Measurements from ENCODE around the gene AP2A2. TPM values are rescaled to one million over a fixed set of nuclear protein-coding genes. Genes with fewer than 3 reads are reported as not detected.

AP2A2 gene
- total RNA-seq, 1 experiment from 2014 or later: 123 TPM

DNA sequence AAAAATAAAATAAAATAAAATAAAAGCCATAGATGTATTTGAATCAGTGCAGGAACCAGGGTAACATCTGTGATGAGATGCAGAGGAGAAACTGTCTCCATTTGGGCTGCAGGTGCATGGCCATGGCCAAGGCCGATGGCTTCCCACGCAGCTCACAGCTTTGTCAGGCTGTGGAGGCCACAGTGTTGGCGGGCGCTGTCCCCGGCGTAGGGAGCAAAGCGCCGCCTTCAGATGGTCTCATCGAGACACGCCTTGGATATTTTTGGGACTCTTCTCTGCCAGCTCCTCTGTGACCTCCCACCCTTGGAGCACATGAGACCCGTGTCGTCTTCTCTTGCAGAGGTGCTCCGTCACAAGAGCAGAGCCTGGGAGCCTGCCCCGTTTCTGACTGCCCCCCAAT lies 72.2 kb downstream of the AP2A2 start:
- peaks cover 5% of the 10 kb centered on the region; the same call in 1 of the 2 replicates for H3K36me3 ChIP-seq (ENCODE audit: control insufficient read depth, insufficient read depth, low read length)
- 0 out of 2 replicates have a peak, but pooled peaks cover 4% of the 10 kb centered on the region for H3K4me1 ChIP-seq (ENCODE audit: control insufficient read depth, insufficient read depth, low read length)
- in situ Hi-C loops (cut with HindIII; ENCODE audit: low pct_unique_long_range_greater_than_20kb, low sequenced_read_pairs) (loop anchor here (5.0 kb wide), 1 partner anchor 91 kb away; no protein-coding TSS in a partner anchor), intact Hi-C loops (cut with micrococcal nuclease; ENCODE audit: unreplicated experiment) (no loop called here)
- ChIA-PET POLR2A (no interaction called here), CTCF (no interaction called here)
- no peaks in the 10 kb centered on the region for H3K9me3 ChIP-seq (ENCODE audit: control insufficient read depth, insufficient read depth, low read depth, low read length)
- ATAC-seq (no peak), DNase-seq (ENCODE audit: low read depth, low spot score) (no peak)
- no peak overlapping the region for H3K27ac ChIP-seq (ENCODE audit: low read length)
- H3K4me3 ChIP-seq (ENCODE audit: low read depth in 2 of 2, low read length in 2 of 2): no peak overlapping the region
- no peaks in the 10 kb centered on the region for H3K27me3 ChIP-seq (ENCODE audit: control insufficient read depth, insufficient read depth, low read length)
- TF ChIP-seq SIN3A (IDR thresholded peaks at IDR 0.05; ENCODE audit: borderline replicate concordance, insufficient read depth, low read depth, low read length): no peak
- no peak for TF ChIP-seq TCF7L2 (IDR thresholded peaks at IDR 0.05; ENCODE audit: low read depth, low read length)
- no peak for TF ChIP-seq POLR2AphosphoS5 (IDR thresholded peaks at IDR 0.05; ENCODE audit: low read depth, low read length)
- TF ChIP-seq, protein P1, sequence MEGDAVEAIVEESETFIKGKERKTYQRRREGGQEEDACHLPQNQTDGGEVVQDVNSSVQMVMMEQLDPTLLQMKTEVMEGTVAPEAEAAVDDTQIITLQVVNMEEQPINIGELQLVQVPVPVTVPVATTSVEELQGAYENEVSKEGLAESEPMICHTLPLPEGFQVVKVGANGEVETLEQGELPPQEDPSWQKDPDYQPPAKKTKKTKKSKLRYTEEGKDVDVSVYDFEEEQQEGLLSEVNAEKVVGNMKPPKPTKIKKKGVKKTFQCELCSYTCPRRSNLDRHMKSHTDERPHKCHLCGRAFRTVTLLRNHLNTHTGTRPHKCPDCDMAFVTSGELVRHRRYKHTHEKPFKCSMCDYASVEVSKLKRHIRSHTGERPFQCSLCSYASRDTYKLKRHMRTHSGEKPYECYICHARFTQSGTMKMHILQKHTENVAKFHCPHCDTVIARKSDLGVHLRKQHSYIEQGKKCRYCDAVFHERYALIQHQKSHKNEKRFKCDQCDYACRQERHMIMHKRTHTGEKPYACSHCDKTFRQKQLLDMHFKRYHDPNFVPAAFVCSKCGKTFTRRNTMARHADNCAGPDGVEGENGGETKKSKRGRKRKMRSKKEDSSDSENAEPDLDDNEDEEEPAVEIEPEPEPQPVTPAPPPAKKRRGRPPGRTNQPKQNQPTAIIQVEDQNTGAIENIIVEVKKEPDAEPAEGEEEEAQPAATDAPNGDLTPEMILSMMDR (IDR thresholded peaks at IDR 0.05): no peak
- no TSS peak for BruUV-seq (replicated peaks)

DNA sequence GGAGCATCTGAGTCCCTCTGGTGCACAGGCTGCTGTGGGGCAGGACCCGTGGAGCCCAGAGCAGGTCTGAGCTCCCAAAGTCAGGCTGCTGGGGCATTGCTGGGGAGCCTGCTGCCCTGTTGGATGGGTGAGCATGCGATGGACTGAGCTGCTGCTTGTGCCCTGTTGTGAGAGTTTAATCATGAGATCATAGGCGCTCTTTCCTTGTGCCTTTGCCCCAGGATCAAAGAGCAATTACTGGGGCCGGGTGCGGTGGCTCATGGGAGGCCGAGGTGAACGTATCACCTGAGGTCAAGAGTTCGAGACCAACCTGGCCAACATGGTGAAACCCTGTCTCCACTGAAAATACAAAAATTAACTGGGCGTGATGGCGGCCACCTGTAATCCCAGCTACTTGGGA lies 73.3 kb downstream of the AP2A2 start:
- in situ Hi-C loops (cut with HindIII; ENCODE audit: low pct_unique_long_range_greater_than_20kb, low sequenced_read_pairs): loop anchor here (5.0 kb wide), 1 partner anchor 92 kb away; no protein-coding TSS in a partner anchor
- H3K9me3 ChIP-seq (ENCODE audit: control insufficient read depth, insufficient read depth, low read depth, low read length): no peaks in the 10 kb centered on the region
- no peak overlapping the region for H3K4me3 ChIP-seq (ENCODE audit: low read depth in 2 of 2, low read length in 2 of 2)
- ChIA-PET CTCF (no interaction called here), POLR2A (interaction anchor here (0.6 kb wide), 1 partner anchor 165 kb away, joined by 3 read pairs; no protein-coding TSS in a partner anchor)
- no TSS peak for BruUV-seq (replicated peaks)
- TF ChIP-seq POLR2AphosphoS5 (IDR thresholded peaks at IDR 0.05; ENCODE audit: low read depth, low read length): no peak
- TF ChIP-seq, protein P1 (IDR thresholded peaks at IDR 0.05): no peak
- TF ChIP-seq SIN3A (IDR thresholded peaks at IDR 0.05; ENCODE audit: borderline replicate concordance, insufficient read depth, low read depth, low read length): no peak
- TF ChIP-seq, protein P2, sequence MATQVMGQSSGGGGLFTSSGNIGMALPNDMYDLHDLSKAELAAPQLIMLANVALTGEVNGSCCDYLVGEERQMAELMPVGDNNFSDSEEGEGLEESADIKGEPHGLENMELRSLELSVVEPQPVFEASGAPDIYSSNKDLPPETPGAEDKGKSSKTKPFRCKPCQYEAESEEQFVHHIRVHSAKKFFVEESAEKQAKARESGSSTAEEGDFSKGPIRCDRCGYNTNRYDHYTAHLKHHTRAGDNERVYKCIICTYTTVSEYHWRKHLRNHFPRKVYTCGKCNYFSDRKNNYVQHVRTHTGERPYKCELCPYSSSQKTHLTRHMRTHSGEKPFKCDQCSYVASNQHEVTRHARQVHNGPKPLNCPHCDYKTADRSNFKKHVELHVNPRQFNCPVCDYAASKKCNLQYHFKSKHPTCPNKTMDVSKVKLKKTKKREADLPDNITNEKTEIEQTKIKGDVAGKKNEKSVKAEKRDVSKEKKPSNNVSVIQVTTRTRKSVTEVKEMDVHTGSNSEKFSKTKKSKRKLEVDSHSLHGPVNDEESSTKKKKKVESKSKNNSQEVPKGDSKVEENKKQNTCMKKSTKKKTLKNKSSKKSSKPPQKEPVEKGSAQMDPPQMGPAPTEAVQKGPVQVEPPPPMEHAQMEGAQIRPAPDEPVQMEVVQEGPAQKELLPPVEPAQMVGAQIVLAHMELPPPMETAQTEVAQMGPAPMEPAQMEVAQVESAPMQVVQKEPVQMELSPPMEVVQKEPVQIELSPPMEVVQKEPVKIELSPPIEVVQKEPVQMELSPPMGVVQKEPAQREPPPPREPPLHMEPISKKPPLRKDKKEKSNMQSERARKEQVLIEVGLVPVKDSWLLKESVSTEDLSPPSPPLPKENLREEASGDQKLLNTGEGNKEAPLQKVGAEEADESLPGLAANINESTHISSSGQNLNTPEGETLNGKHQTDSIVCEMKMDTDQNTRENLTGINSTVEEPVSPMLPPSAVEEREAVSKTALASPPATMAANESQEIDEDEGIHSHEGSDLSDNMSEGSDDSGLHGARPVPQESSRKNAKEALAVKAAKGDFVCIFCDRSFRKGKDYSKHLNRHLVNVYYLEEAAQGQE (IDR thresholded peaks at IDR 0.05; ENCODE audit: insufficient read depth in 1 of 2, low read depth in 2 of 2, low read length in 1 of 2): no peak
- no peak for TF ChIP-seq TCF7L2 (IDR thresholded peaks at IDR 0.05; ENCODE audit: low read depth, low read length)
- DNase-seq (ENCODE audit: low read depth, low spot score) (no peak), ATAC-seq (no peak)
- no peaks in the 10 kb centered on the region for H3K27me3 ChIP-seq (ENCODE audit: control insufficient read depth, insufficient read depth, low read length)
- H3K36me3 ChIP-seq (ENCODE audit: control insufficient read depth, insufficient read depth, low read length): peaks cover 5% of the 10 kb centered on the region; the same call in 1 of the 2 replicates
- intact Hi-C loops (cut with micrococcal nuclease; ENCODE audit: unreplicated experiment): no loop called here
- 0 out of 2 replicates have a peak, but pooled peaks cover 4% of the 10 kb centered on the region for H3K4me1 ChIP-seq (ENCODE audit: control insufficient read depth, insufficient read depth, low read length)
- no peak overlapping the region for H3K27ac ChIP-seq (ENCODE audit: low read length)
